HUES48 (cell line): ENCODE results near the gene ATP8B4.

Experiments
- H3K27ac ChIP-seq: one replicate; pipeline ENCODE4 v1.7.0; 2013; ENCODE audit warnings: low read depth, low read length, inconsistent platforms
- H3K27me3 ChIP-seq: 2 replicates; pipeline ENCODE4 v1.6.1; 2013; ENCODE audit warnings: mild to moderate bottlenecking, low read length; ENCODE audit not compliant: control insufficient read depth, insufficient read depth
- H3K36me3 ChIP-seq: 2 replicates; pipeline ENCODE4 v1.6.1; 2013; ENCODE audit warnings: low read length; ENCODE audit not compliant: control insufficient read depth, insufficient read depth
- H3K4me1 ChIP-seq: 2 replicates; pipeline ENCODE4 v1.6.1; 2013; ENCODE audit warnings: mild to moderate bottlenecking, low read length; ENCODE audit not compliant: control insufficient read depth, insufficient read depth
- H3K4me3 ChIP-seq: 2 replicates; pipeline ENCODE4 v1.5.1; 2013; ENCODE audit warnings: mild to moderate bottlenecking, low read depth, low read length
- H3K9ac ChIP-seq: 2 replicates; pipeline ENCODE4 v1.6.1; 2013; ENCODE audit warnings: mild to moderate bottlenecking, low read depth, low read length, moderate library complexity
- H3K9me3 ChIP-seq: 2 replicates; pipeline ENCODE4 v1.6.1; 2013; ENCODE audit warnings: low read length; ENCODE audit not compliant: control insufficient read depth, insufficient read depth

The ATP8B4 gene

GRCh38 chr15:49824775-49825099 is 294.3 kb downstream of the ATP8B4 start:
- Histone ChIP-seq H3K36me3 (no peaks in the 10 kb centered on the region), H3K27me3 (no peaks in the 10 kb centered on the region), H3K27ac (no peak overlapping the region), H3K4me3 (no peak overlapping the region), H3K9me3 (no peaks in the 10 kb centered on the region), H3K9ac (no peak overlapping the region), H3K4me1 (no peaks in the 10 kb centered on the region)

DNA sequence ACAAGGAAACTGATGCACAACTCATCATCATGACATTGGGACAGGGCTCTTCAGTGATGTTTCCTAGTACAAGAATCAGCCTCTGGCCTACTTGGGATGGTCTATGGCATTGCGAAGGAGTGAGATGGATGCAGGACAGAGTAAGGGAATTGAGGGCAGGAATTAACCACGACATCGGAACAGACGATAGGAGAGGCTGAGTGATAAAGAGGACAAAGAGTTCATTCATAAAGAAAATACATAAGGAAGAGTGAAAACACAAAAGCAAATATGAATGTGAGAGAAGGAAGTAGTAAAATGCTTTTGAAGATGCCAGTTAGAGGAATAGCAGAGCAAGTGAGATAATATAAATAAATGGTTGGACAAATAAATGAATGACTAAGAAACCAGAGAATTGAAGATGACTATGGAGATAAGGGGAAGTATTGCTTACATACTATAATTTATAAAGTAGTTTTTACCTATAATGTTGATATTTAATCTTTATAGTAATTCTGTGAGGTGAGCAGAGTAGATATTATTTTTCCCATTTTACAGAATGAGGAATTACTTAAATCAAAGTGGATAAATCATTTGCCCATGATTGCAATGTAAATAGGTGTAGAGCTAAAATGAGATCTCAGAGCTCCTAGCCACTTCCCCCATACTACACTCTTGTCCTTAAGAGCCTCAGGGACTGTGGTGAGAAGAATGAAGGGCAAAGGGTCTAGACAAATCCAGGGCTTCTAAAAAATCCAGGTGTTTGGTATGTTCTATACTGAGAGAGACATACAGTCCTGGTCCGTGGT is 294.9 kb downstream of the ATP8B4 start:
- no peak overlapping the region for H3K4me3 ChIP-seq
- H3K27me3 ChIP-seq = no peaks in the 10 kb centered on the region
- H3K4me1 ChIP-seq = no peaks in the 10 kb centered on the region
- no peaks in the 10 kb centered on the region for H3K9me3 ChIP-seq
- H3K9ac ChIP-seq = no peak overlapping the region
- H3K36me3 ChIP-seq = no peaks in the 10 kb centered on the region
- H3K27ac ChIP-seq = no peak overlapping the region

DNA sequence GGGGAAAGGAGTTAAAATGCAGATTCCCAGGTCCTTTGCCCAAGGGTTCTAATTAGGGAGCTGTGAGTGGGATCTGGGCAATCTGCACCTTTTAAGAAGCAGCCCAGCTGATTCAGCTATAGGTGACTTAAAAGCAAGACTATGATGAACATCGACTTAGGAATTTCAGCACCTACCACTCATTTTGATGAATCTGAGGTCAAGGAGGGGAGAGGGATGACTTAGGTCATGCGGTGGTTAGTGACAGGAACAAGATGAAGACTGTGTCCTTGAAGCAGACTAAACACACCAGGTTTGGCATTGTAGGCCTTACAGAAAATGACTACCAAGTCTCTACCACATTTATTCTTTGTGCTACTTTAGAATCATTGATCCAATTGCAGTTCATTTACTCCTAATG is 301.9 kb downstream of the ATP8B4 start:
- Histone ChIP-seq H3K27me3 (no peaks in the 10 kb centered on the region), H3K27ac (no peak overlapping the region), H3K9me3 (no peaks in the 10 kb centered on the region), H3K4me3 (no peak overlapping the region), H3K9ac (no peak overlapping the region), H3K4me1 (no peaks in the 10 kb centered on the region; the same call in 1 of the 2 replicates), H3K36me3 (no peaks in the 10 kb centered on the region)

GRCh38 chr15:49815950-49816349 is 303.1 kb downstream of the ATP8B4 start:
- Histone ChIP-seq H3K27me3 (no peaks in the 10 kb centered on the region), H3K9me3 (no peaks in the 10 kb centered on the region), H3K4me3 (no peak overlapping the region), H3K4me1 (no peaks in the 10 kb centered on the region; the same call in 1 of the 2 replicates), H3K36me3 (no peaks in the 10 kb centered on the region), H3K27ac (no peak overlapping the region), H3K9ac (no peak overlapping the region)

DNA sequence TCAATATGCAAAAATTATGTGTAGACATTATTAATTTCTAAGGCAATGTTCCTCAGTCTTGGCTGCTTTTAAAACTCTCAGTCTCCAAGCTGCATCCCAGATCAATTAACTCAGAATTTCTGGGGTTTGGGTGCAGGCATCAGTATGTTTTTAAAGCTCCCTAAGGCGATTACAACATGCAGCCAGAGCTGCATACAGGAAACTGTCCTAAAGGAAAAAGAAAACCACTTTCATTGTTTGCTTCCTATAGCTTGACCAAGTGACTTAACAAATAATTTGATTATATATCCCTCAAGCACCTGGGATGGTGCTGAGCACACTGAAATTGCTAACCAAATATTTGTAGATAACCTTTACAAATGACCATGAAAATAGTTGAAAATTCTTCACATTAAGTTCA is 303.5 kb downstream of the ATP8B4 start:
- no peak overlapping the region for H3K9ac ChIP-seq

GRCh38 chr15:49814709-49815108 is 304.3 kb downstream of the ATP8B4 start:
- no peak overlapping the region for H3K9ac ChIP-seq
- no peak overlapping the region for H3K27ac ChIP-seq

More for the DNA sequence above, 303.5 kb downstream of the ATP8B4 start:
- Histone ChIP-seq H3K27me3 (no peaks in the 10 kb centered on the region), H3K27ac (no peak overlapping the region), H3K36me3 (no peaks in the 10 kb centered on the region), H3K4me1 (no peaks in the 10 kb centered on the region; the same call in 1 of the 2 replicates), H3K9me3 (no peaks in the 10 kb centered on the region), H3K4me3 (no peak overlapping the region)

GRCh38 chr15:49813625-49814024 is 305.4 kb downstream of the ATP8B4 start:
- Histone ChIP-seq H3K27me3 (no peaks in the 10 kb centered on the region), H3K9ac (no peak overlapping the region), H3K9me3 (no peaks in the 10 kb centered on the region), H3K36me3 (no peaks in the 10 kb centered on the region), H3K27ac (no peak overlapping the region), H3K4me1 (no peaks in the 10 kb centered on the region; the same call in 1 of the 2 replicates), H3K4me3 (no peak overlapping the region)

More at GRCh38 chr15:49814709-49815108, 304.3 kb downstream of the ATP8B4 start:
- H3K9me3 ChIP-seq = no peaks in the 10 kb centered on the region
- no peaks in the 10 kb centered on the region; the same call in 1 of the 2 replicates for H3K4me1 ChIP-seq
- H3K36me3 ChIP-seq = no peaks in the 10 kb centered on the region
- no peaks in the 10 kb centered on the region for H3K27me3 ChIP-seq
- H3K4me3 ChIP-seq = no peak overlapping the region

- no peaks in the 10 kb centered on the region for H3K36me3 ChIP-seq
- H3K4me3 ChIP-seq = no peak overlapping the region
- H3K9ac ChIP-seq = no peak overlapping the region
- no peaks in the 10 kb centered on the region for H3K27me3 ChIP-seq
- H3K4me1 ChIP-seq = no peaks in the 10 kb centered on the region; the same call in 1 of the 2 replicates
- H3K9me3 ChIP-seq = no peaks in the 10 kb centered on the region
- H3K27ac ChIP-seq = no peak overlapping the region
These were observed 308.3 kb downstream of the ATP8B4 start for GRCh38 chr15:49810720-49811119.

DNA sequence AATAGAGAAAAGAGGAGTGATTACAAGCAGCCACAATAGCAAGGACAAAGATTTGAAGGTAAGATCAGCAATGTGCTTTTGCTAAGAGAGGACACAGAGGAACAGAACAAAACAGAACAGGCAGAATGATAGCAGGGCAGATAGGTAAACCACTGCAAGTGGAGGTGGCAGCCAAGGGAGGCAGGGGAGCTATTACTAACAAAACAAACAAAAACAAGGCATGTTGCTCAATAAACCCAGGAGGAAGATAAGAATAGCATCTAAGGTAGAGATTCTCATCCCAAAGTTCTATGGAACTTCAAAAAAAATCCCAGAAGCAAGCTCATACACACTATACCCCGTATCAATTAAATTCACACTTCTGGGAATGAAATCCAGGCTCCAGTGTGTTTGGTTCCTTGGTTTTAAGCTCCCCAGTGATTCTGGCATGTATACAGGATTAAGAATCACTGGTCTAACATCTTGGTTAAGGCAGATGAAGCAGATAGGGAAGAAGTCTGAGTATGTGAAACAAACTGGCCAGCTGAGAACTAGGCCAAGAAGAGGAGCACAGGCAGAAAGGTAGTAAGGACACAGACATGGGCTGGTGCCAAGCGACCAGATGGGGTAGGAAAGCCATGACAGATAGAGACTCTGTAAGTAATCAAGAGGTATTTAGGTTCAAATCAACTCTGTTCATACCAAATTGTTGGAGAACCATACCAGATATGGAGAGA is 309.0 kb downstream of the ATP8B4 start:
- H3K9me3 ChIP-seq = no peaks in the 10 kb centered on the region
- no peaks in the 10 kb centered on the region for H3K27me3 ChIP-seq
- H3K4me1 ChIP-seq = no peaks in the 10 kb centered on the region; the same call in 1 of the 2 replicates
- no peak overlapping the region for H3K9ac ChIP-seq
- no peak overlapping the region for H3K4me3 ChIP-seq
- no peak overlapping the region for H3K27ac ChIP-seq
- no peaks in the 10 kb centered on the region for H3K36me3 ChIP-seq

DNA sequence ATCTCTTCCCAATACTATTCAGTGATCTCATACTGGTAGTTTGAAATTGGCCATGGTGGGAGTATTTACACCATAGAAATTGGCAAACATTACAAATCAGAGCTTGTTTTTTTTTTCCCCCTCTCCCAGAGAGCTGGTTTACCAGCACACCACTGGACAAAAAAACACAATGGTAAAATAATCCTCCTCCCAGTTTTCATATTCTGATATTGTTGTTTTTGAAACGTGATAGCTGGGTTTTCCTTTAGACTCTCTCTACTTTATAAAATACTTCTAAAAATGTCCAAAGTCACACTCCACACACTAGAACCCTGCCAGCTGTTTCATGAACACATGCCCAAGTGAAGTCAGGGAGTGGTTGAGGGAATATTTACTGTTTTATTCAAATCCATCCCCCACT is 310.7 kb downstream of the ATP8B4 start:
- H3K9me3 ChIP-seq = no peaks in the 10 kb centered on the region
- no peaks in the 10 kb centered on the region for H3K36me3 ChIP-seq
- H3K4me1 ChIP-seq = no peaks in the 10 kb centered on the region; the same call in 1 of the 2 replicates
- no peaks in the 10 kb centered on the region for H3K27me3 ChIP-seq
- H3K9ac ChIP-seq = no peak overlapping the region
- no peak overlapping the region for H3K4me3 ChIP-seq
- H3K27ac ChIP-seq = no peak overlapping the region
